ENCODE data around the gene PDIA5.

DNA sequence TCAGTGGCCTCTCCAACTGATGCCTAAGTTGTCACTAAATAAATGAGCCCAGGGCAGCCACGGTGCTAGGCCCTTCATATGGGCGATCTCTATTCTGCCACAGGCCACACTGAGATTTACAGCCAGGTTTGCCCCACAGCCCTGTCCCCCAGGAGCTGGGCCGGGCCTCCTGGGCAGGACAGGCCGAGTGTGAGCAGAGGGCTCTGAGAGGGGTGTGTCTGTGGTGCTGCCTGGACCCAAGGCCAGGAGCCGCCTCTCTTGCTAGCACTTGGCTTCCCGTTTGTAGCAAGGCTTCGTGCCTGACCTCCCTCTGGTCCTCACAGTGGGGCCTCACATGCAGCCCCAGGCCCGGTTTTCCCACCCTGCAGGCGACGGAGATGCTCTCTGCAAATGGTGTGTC, 67.8 kb downstream of the PDIA5 start:
- TF ChIP-seq, protein P1, sequence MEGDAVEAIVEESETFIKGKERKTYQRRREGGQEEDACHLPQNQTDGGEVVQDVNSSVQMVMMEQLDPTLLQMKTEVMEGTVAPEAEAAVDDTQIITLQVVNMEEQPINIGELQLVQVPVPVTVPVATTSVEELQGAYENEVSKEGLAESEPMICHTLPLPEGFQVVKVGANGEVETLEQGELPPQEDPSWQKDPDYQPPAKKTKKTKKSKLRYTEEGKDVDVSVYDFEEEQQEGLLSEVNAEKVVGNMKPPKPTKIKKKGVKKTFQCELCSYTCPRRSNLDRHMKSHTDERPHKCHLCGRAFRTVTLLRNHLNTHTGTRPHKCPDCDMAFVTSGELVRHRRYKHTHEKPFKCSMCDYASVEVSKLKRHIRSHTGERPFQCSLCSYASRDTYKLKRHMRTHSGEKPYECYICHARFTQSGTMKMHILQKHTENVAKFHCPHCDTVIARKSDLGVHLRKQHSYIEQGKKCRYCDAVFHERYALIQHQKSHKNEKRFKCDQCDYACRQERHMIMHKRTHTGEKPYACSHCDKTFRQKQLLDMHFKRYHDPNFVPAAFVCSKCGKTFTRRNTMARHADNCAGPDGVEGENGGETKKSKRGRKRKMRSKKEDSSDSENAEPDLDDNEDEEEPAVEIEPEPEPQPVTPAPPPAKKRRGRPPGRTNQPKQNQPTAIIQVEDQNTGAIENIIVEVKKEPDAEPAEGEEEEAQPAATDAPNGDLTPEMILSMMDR (IDR thresholded peaks at IDR 0.05): no peak
- no peak for TF ChIP-seq POLR2A (IDR thresholded peaks at IDR 0.05)

Data from esophagus squamous epithelium (tissue), 4 donors.